Skeletal muscle tissue (tissue), 5 donors: ENCODE results near the gene UBE2F. TPM values are rescaled to one million over a fixed set of nuclear protein-coding genes. Genes with fewer than 3 reads are reported as not detected.

Experiments
- H3K27ac ChIP-seq: one replicate; pipeline ENCODE4 v1.7.0; 2013; ENCODE audit warnings: mild to moderate bottlenecking, low read depth, low read length, inconsistent platforms
- H3K27me3 ChIP-seq, 3 donors: one replicate each; pipeline ENCODE4 v1.7.0; 2013; ENCODE audit warnings: low read length in 3 of 3; ENCODE audit not compliant: control insufficient read depth in 3 of 3, insufficient read depth in 3 of 3
- H3K36me3 ChIP-seq, 3 donors: one replicate each; pipeline ENCODE4 v1.7.0; 2013; ENCODE audit warnings: low read length in 3 of 3; ENCODE audit not compliant: control insufficient read depth in 3 of 3, insufficient read depth in 3 of 3
- H3K4me1 ChIP-seq, 3 donors: one replicate each; pipeline ENCODE4 v1.7.0; 2013; ENCODE audit warnings: low read length in 3 of 3, mild to moderate bottlenecking in 3 of 3; ENCODE audit not compliant: control insufficient read depth in 3 of 3, insufficient read depth in 3 of 3
- H3K4me3 ChIP-seq, 3 donors: one replicate each; pipeline ENCODE4 v1.7.0; 2013; ENCODE audit warnings: low read length in 3 of 3
- H3K9ac ChIP-seq, 3 donors: one replicate each; pipeline ENCODE4 v1.7.0; 2013; ENCODE audit warnings: low read length in 3 of 3, mild to moderate bottlenecking in 3 of 3, moderate library complexity in 2 of 3, low read depth in 1 of 3
- H3K9me3 ChIP-seq, 3 donors: one replicate each; pipeline ENCODE4 v1.7.0; 2013; ENCODE audit warnings: low read length in 3 of 3; ENCODE audit not compliant: control insufficient read depth in 3 of 3
- small RNA-seq: library from RNA; depleted of rRNA; stranded (forward); fragments of <200 nt; gene quantifications from one replicate; pipeline ENCODE3, GENCODE V24; 2014
- total RNA-seq: library from RNA; depleted of rRNA; stranded (reverse); fragments of >200 nt; gene quantifications from one replicate; pipeline ENCODE4 v1.2.3, GENCODE V29; 2014
- donor health status: Osteomylitis.

Gene UBE2F
- total RNA-seq, 1 donor from 2014 or later, result 33.4 TPM

- H3K4me3 ChIP-seq, result no peak overlapping the region
- H3K36me3 ChIP-seq, result peaks cover 0 to 3% (median 2%) of the 10 kb centered on the region in 3 donors
- H3K27me3 ChIP-seq, result no peaks in the 10 kb centered on the region
- no peaks in the 10 kb centered on the region for H3K9me3 ChIP-seq
- H3K9ac ChIP-seq, result no peak overlapping the region
- H3K4me1 ChIP-seq, result no peaks in the 10 kb centered on the region
- H3K27ac ChIP-seq, result no peak overlapping the region
These were observed 124.7 kb downstream of the UBE2F start for GRCh38 chr2:238091436-238092060.

Small RNA genes within 50 kb of the gene (small RNA-seq; reads per million reads assigned to genes)
- gene RNU6-1333P, result not detected

Other genes starting within 250 kb of the UBE2F start
- 2.1 TPM for gene RBM44, start 168.2 kb upstream of the UBE2F start, total RNA-seq
- gene RAMP1, start 107.4 kb upstream of the UBE2F start, total RNA-seq, result 31.8 TPM
- 11.5 TPM for gene SCLY, start 94.0 kb downstream of the UBE2F start, total RNA-seq
- 1.6 TPM for gene ESPNL, start 133.3 kb downstream of the UBE2F start, total RNA-seq
- gene KLHL30, start 171.7 kb downstream of the UBE2F start, total RNA-seq, result 18.3 TPM
- 4.2 TPM for gene ERFE, start 192.0 kb downstream of the UBE2F start, total RNA-seq
- 33.4 TPM for gene ILKAP, start 236.7 kb downstream of the UBE2F start, total RNA-seq